Measurements from ENCODE around the gene IGSF1. TPM values are rescaled to one million over a fixed set of nuclear protein-coding genes. Genes with fewer than 3 reads are reported as not detected.

The IGSF1 gene
- not detected in 2 replicates for total RNA-seq

GRCh38 chrX:131288738-131289511 lies at the start of gene IGSF1:
Gene IGSF1 (minus strand): TSS chrX:131289306. CDS start chrX:131286674, 2,632 bp downstream.

Other genes with a start within 250 kb of the IGSF1 start
- not detected in 2 replicates for gene ARHGAP36, start 231.0 kb downstream of the IGSF1 start, total RNA-seq